GM12873 (cell line): ENCODE measurements around the gene RNF151.

Source experiments
- CTCF ChIP-seq: IDR thresholded peaks from 2 replicates; pipeline ENCODE4 v1.5.1; 2012; ENCODE audit warnings: low read depth, mild to moderate bottlenecking, moderate library complexity, low read length, control low read depth; ENCODE audit not compliant: insufficient read depth; ENCODE audit errors: missing control alignments

Gene RNF151

GRCh38 chr16:1966460-1966859 lies at the start of gene RNF151:
RNF151 (plus strand) TSS chr16:1966856; CDS start chr16:1966882, 26 bp downstream.
- no peak for TF ChIP-seq CTCF

- no peak for TF ChIP-seq CTCF
Measured at GRCh38 chr16:1917056-1917664, 49.5 kb upstream of the RNF151 start.

- no peak for TF ChIP-seq CTCF
Measured at GRCh38 chr16:1917665-1918350, 48.8 kb upstream of the RNF151 start.

- no peak for TF ChIP-seq CTCF
Measured at GRCh38 chr16:1918351-1919326, 48.0 kb upstream of the RNF151 start, which contains the start of gene HS3ST6. HS3ST6 (minus strand) TSS chr16:1918415; CDS start chr16:1918323, 92 bp downstream.

- TF ChIP-seq CTCF: no peak
Measured at GRCh38 chr16:1919327-1919998, 47.2 kb upstream of the RNF151 start.

GRCh38 chr16:1920727-1921171 lies 45.9 kb upstream of the RNF151 start:
- TF ChIP-seq CTCF: no peak
